ENCODE measurements around the gene COA6. TPM values are rescaled to one million over a fixed set of nuclear protein-coding genes. Genes with fewer than 3 reads are reported as not detected.

The COA6 gene
- total and polyA plus RNA-seq, 2 donors from 2014 or later: 21.2 to 76.4 TPM

GRCh38 chr1:234433563-234434285 lies 60.5 kb downstream of the COA6 start:
- intact Hi-C loops (cut with DNase I): no loop called here
- FAIRE-seq: no peak
- peak in 2 of 5 donors; percentile 7 to 28 for DNase-seq
- no peak overlapping the region for H3K9ac ChIP-seq (ENCODE audit: low read length in 3 of 3)
- H3K4me1 ChIP-seq (ENCODE audit: control insufficient read depth in 2 of 3, insufficient read depth in 2 of 3, low read depth in 1 of 3, low read length in 3 of 3): peaks cover 0 to 7% (median 6%) of the 10 kb centered on the region in 3 donors
- H3K9me3 ChIP-seq (ENCODE audit: control insufficient read depth in 2 of 3, insufficient read depth in 1 of 3, low read length in 3 of 3): no peaks in the 10 kb centered on the region
- TF ChIP-seq CTCF (IDR thresholded peaks at IDR 0.05; ENCODE audit: borderline replicate concordance, extremely low read depth, insufficient read depth): no peak
- H3K27me3 ChIP-seq (ENCODE audit: control insufficient read depth, insufficient read depth, low read length): no peaks in the 10 kb centered on the region
- no peak overlapping the region for H3K27ac ChIP-seq (ENCODE audit: low read depth in 2 of 2, low read length in 2 of 2)
- H3K4me3 ChIP-seq (ENCODE audit: low read length in 3 of 3): no peak overlapping the region
- peaks cover 5 to 13% (median 11%) of the 10 kb centered on the region in 3 donors for H3K36me3 ChIP-seq (ENCODE audit: control insufficient read depth in 2 of 3, insufficient read depth in 3 of 3, low read length in 3 of 3)

Other genes with a start within 250 kb of the COA6 start
- gene TARBP1, start 105.7 kb downstream of the COA6 start, total RNA-seq: 26.2 TPM
- gene TARBP1, start 105.7 kb downstream of the COA6 start, polyA plus RNA-seq (ENCODE audit: insufficient read depth, low read depth, low replicate concordance): 14.3 TPM
- 130 TPM for gene IRF2BP2, start 236.7 kb downstream of the COA6 start, total RNA-seq
- 53.8 TPM for gene IRF2BP2, start 236.7 kb downstream of the COA6 start, polyA plus RNA-seq (ENCODE audit: insufficient read depth, low read depth, low replicate concordance)